ENCODE measurements around the gene ANKS6. TPM values are rescaled to one million over a fixed set of nuclear protein-coding genes. Genes with fewer than 3 reads are reported as not detected.

Gene ANKS6
- total RNA-seq, 3 donors from 2014 or later, result 5.6 to 23.3 (median 17.3) TPM

DNA sequence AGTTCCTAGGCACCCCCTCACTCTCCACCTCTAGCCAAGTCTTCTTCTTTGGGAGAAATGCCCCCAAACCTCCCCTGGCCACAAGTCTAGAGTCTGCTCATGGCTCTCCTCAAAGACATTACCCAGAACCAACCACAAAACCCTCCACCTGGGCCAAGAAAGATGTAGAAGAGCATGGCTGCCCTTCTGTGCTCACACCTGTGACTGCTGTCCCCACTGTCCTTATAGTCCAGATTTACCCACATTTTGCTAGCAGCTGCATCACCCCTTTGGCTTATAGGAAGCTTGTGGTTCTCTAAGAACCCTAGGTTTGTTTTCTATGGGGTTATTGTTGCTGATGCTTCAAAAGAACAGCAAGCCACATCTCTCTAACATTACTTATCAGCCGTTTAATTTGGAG, 81.5 kb downstream of the ANKS6 start:
- no peaks in the 10 kb centered on the region for H3K36me3 ChIP-seq
- no peaks in the 10 kb centered on the region for H3K4me1 ChIP-seq
- H3K9me3 ChIP-seq, result no peaks in the 10 kb centered on the region
- no peak for DNase-seq (ENCODE audit: low spot score in 2 of 2)
- intact Hi-C loops (cut with DNase I; ENCODE audit: low total_unique reads), result no loop called here
- TF ChIP-seq POLR2A (IDR thresholded peaks at IDR 0.05) (no peak), POLR2AphosphoS5 (IDR thresholded peaks at IDR 0.05) (no peak), CTCF (IDR thresholded peaks at IDR 0.05) (no peak)
- H3K4me3 ChIP-seq, result no peak overlapping the region
- H3K27ac ChIP-seq, result no peak overlapping the region
- peaks cover 0 to 29% of the 10 kb centered on the region in 2 donors for H3K27me3 ChIP-seq

GRCh38 chr9:98712987-98713386, 83.4 kb downstream of the ANKS6 start:
- H3K4me1 ChIP-seq, result peaks cover 0 to 6% of the 10 kb centered on the region in 2 donors
- no peak overlapping the region for H3K4me3 ChIP-seq
- no peak overlapping the region for H3K27ac ChIP-seq
- no peaks in the 10 kb centered on the region for H3K36me3 ChIP-seq
- intact Hi-C loops (cut with DNase I; ENCODE audit: low total_unique reads), result no loop called here
- H3K27me3 ChIP-seq, result peaks cover 0 to 44% of the 10 kb centered on the region in 2 donors
- no peak for DNase-seq (ENCODE audit: low spot score in 2 of 2)
- no peaks in the 10 kb centered on the region for H3K9me3 ChIP-seq
- TF ChIP-seq CTCF (IDR thresholded peaks at IDR 0.05) (no peak), POLR2AphosphoS5 (IDR thresholded peaks at IDR 0.05) (no peak)

DNA sequence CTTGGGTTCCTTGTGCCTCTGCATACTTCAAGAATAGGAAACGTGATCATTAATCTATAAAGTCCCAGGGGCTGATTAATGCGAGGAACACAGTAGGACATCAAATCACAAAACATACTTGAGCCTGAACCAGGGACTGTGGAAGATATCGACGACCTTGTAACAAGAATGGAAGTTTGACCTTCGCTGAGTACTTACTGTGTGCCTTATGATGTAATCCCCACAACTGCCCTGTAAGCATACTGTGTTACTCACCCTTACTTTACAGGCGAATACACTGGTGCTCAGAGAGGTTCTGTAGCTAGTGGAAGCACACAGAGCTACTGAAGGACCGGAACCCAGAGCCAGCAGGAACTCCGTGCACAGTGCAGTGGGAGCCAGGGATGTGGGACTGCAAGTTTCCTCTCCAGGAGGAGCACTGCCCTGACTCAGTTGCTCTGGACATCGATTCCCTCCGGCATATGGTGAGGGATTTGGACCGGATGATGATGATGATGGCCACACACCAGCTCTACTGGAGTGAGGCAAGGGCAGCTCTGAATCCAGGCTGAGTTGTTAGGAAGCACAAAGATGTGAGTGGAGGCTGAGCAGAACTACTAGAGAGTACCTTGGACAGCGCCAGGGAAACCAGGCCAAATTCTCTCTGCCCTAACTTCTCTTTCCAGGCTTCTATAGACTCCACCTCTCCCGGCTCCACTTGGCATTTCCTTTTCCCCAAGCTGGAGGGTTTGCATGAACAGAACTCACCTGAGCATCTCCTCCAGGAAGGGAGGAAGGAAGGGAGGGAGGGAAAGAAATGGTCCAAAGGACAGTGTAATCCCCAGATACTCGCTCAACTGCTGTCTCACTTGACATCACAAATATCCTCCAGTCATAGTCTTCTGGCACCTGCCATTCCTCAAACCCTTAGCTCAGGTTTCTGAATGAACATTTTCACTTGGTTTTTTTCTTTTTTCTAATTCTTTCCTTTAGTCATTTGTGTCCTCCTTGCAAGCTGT, 86.1 kb downstream of the ANKS6 start:
- no peak for DNase-seq (ENCODE audit: low spot score in 2 of 2)
- TF ChIP-seq POLR2AphosphoS5 (IDR thresholded peaks at IDR 0.05) (no peak), CTCF (IDR thresholded peaks at IDR 0.05) (no peak), POLR2A (IDR thresholded peaks at IDR 0.05) (no peak)
- Histone ChIP-seq H3K4me3 (no peak overlapping the region), H3K27me3 (peaks cover 3 to 64% of the 10 kb centered on the region in 2 donors), H3K9me3 (no peaks in the 10 kb centered on the region), H3K4me1 (peaks cover 6 to 7% of the 10 kb centered on the region in 2 donors), H3K36me3 (no peaks in the 10 kb centered on the region), H3K27ac (no peak overlapping the region)
- intact Hi-C loops (cut with DNase I; ENCODE audit: low total_unique reads), result no loop called here

GRCh38 chr9:98708933-98709911, 87.1 kb downstream of the ANKS6 start, which contains the start of gene GABBR2:
GABBR2 (minus strand) TSS chr9:98708935; CDS start chr9:98708737, 198 bp downstream.
- H3K4me3 ChIP-seq, result peak within 1 kb of the TSS; percentile 20 to 60 (median 37)
- no peak for DNase-seq (ENCODE audit: low spot score in 2 of 2)
- H3K36me3 ChIP-seq, result no peaks in the 10 kb centered on the region
- TF ChIP-seq POLR2AphosphoS5 (IDR thresholded peaks at IDR 0.05) (no peak), POLR2A (IDR thresholded peaks at IDR 0.05) (no peak)
- H3K27ac ChIP-seq, result no peak within 1 kb of the TSS
- peaks cover 6 to 7% of the 10 kb centered on the region in 2 donors for H3K4me1 ChIP-seq
- H3K27me3 ChIP-seq, result peaks cover 3 to 70% of the 10 kb centered on the region in 2 donors
- intact Hi-C loops (cut with DNase I; ENCODE audit: low total_unique reads), result no loop called here
- no peaks in the 10 kb centered on the region for H3K9me3 ChIP-seq

Data from breast epithelium (tissue), 4 donors.